GM12878 (cell line): ENCODE measurements around the gene LIM2. TPM values are rescaled to one million over a fixed set of nuclear protein-coding genes. Genes with fewer than 3 reads are reported as not detected.
A peak's percentile ranks its signal among the peaks of the same experiment; 100 is the strongest.

Source experiments
- ATAC-seq: fragments of 200-7000 bp; cut with Tn5 transposase; 3 replicates; pipeline ENCODE4 v1.9.1; 2020; ENCODE audit warnings: mild to moderate bottlenecking, moderate library complexity
- BruUV-seq: library from RNA; stranded (reverse); fragments of 400-500 nt; replicated peaks from 2 replicates; lab custom pipeline; 2021; lab: Mats Ljungman, UMichigan
- CTCF ChIA-PET: fragments of 300-600 bp; sonication (Branson Sonifier 250); formaldehyde crosslinking; extraction: SDS; loops from one replicate; lab custom pipeline; 2021; ENCODE audit warnings: inconsistent platforms; lab: Yijun Ruan, JAX
- POLR2A ChIA-PET: fragments of 350-600 bp; formaldehyde crosslinking; extraction: SDS; loops from one replicate; lab custom pipeline; 2021; ENCODE audit warnings: inconsistent platforms; lab: Charles Lee
- RAD21 ChIA-PET: fragments of 300-600 bp; sonication (Branson Sonifier 250); formaldehyde crosslinking; loops from one replicate; lab custom pipeline; 2023; ENCODE audit warnings: antibody characterized with exemption; ENCODE audit not compliant: unreplicated experiment; lab: Charles Lee
- SMC1A ChIA-PET: fragments of 300-600 bp; sonication (Branson Sonifier 250); formaldehyde crosslinking; loops from one replicate; lab custom pipeline; 2023; ENCODE audit not compliant: unreplicated experiment, uncharacterized antibody; lab: Charles Lee
- DNase-seq: peaks from one replicate; pipeline ENCODE4 v3.0.0-alpha.2; 2011; ENCODE audit warnings: low read depth, low spot score
- FAIRE-seq: peaks from 3 replicates; lab custom pipeline; 2011; peaks lifted over from hg19 to GRCh38; lab: Jason Lieb, UNC
- H2AFZ ChIP-seq: 2 replicates; pipeline ENCODE4 v1.6.0; 2011; ENCODE audit warnings: low read depth, low read length, control low read depth; ENCODE audit not compliant: control insufficient read depth
- H3K27ac ChIP-seq: 2 replicates; pipeline ENCODE4 v1.5.1; 2011; ENCODE audit warnings: control low read depth; ENCODE audit not compliant: control insufficient read depth, insufficient read depth
- H3K27me3 ChIP-seq, 2 experiments: replicated peaks in 1 of 2; 2 replicates each; pipeline versions ENCODE4 v1.6.0 to v1.6.1; 2011; ENCODE audit warnings: low read length in 1 of 2; ENCODE audit not compliant: control insufficient read depth in 2 of 2, insufficient read depth in 2 of 2
- H3K36me3 ChIP-seq, 2 experiments: 2 replicates each; pipeline ENCODE4 v1.5.1; 2011; ENCODE audit warnings: low read length in 1 of 2; ENCODE audit not compliant: control insufficient read depth in 2 of 2, insufficient read depth in 2 of 2
- H3K4me1 ChIP-seq: 2 replicates; pipeline ENCODE4 v1.6.1; 2011; ENCODE audit warnings: mild to moderate bottlenecking, low read length, moderate library complexity, mixed read lengths; ENCODE audit not compliant: control insufficient read depth, insufficient read depth
- H3K4me2 ChIP-seq: 2 replicates; pipeline ENCODE4 v1.6.0; 2011; ENCODE audit warnings: control low read depth; ENCODE audit not compliant: control insufficient read depth, insufficient read depth
- H3K4me3 ChIP-seq: fragments of 200-600 bp; sonication (generic); 2 replicates; pipeline ENCODE4 v1.5.1; 2016
- H3K79me2 ChIP-seq: 2 replicates; pipeline ENCODE4 v1.6.0; 2011; ENCODE audit warnings: low read length; ENCODE audit not compliant: control insufficient read depth, insufficient read depth
- H3K9ac ChIP-seq: 2 replicates; pipeline ENCODE4 v1.8.0; 2011; ENCODE audit warnings: low read length, control low read depth, mixed read lengths; ENCODE audit not compliant: control insufficient read depth, insufficient read depth
- H3K9me3 ChIP-seq: replicated peaks from 3 replicates; pipeline ENCODE4 v1.5.1; 2011; ENCODE audit warnings: mild to moderate bottlenecking, low read length; ENCODE audit not compliant: control insufficient read depth, insufficient read depth
- H4K20me1 ChIP-seq: 2 replicates; pipeline ENCODE4 v1.6.0; 2011; ENCODE audit not compliant: control insufficient read depth, insufficient read depth
- BCL3 ChIP-seq: IDR thresholded peaks from 2 replicates; pipeline ENCODE4 v1.6.1; 2011; ENCODE audit warnings: borderline replicate concordance, low read depth, mild to moderate bottlenecking, moderate library complexity, low read length; ENCODE audit not compliant: insufficient read depth, poor library complexity, severe bottlenecking
- BHLHE40 ChIP-seq, 2 experiments: fragments of 450-650 bp in 1 of 2; IDR thresholded peaks; 2 replicates each; pipeline ENCODE4 v1.6.1; 2011 to 2017; ENCODE audit warnings: low read depth in 2 of 2, borderline replicate concordance in 1 of 2, improper control_type of control experiment in 1 of 2, low read length in 1 of 2, mild to moderate bottlenecking in 1 of 2
- CREM ChIP-seq: IDR thresholded peaks from 2 replicates; pipeline ENCODE4 v1.6.1; 2014; ENCODE audit warnings: antibody characterized with exemption, low read depth
- CTCF ChIP-seq, 3 experiments: IDR thresholded peaks in 2 of 3; conservative IDR thresholded peaks in 1 of 3; 2 replicates each; pipeline ENCODE4 v1.5.1; 2011; ENCODE audit warnings: low read depth in 3 of 3, low read length in 3 of 3, mild to moderate bottlenecking in 3 of 3, control low read depth in 2 of 3, moderate library complexity in 2 of 3, inconsistent platforms in 1 of 3, mixed read lengths in 1 of 3; ENCODE audit not compliant: control insufficient read depth in 2 of 3, insufficient read depth in 1 of 3; ENCODE audit errors: extremely low read depth in 1 of 3
- DPF2 ChIP-seq: fragments of 450-650 bp; IDR thresholded peaks from 2 replicates; pipeline ENCODE4 v1.6.1; 2017; ENCODE audit warnings: mild to moderate bottlenecking
- EGR1 ChIP-seq, 2 experiments: IDR thresholded peaks; 1 replicate in 1 of 2; 2 replicates in 1 of 2; pipeline ENCODE4 v1.6.1; 2011 to 2012; ENCODE audit warnings: low read depth in 2 of 2, low read length in 2 of 2, borderline replicate concordance in 1 of 2, mild to moderate bottlenecking in 1 of 2, moderate library complexity in 1 of 2
- ESRRA ChIP-seq: IDR thresholded peaks from 2 replicates; pipeline ENCODE4 v1.6.1; 2012; ENCODE audit warnings: mild to moderate bottlenecking, low read length, improper control_type of control experiment
- JUND ChIP-seq: IDR thresholded peaks from 2 replicates; pipeline ENCODE4 v1.6.1; 2012; ENCODE audit warnings: low read depth, mild to moderate bottlenecking, low read length, improper control_type of control experiment, moderate library complexity
- PAX5 ChIP-seq: IDR thresholded peaks from 2 replicates; pipeline ENCODE4 v1.6.1; 2011; ENCODE audit warnings: low read depth, low read length, borderline replicate concordance
- POLR2A ChIP-seq: IDR thresholded peaks from 2 replicates; pipeline ENCODE4 v1.6.1; 2011; ENCODE audit warnings: low read depth, mild to moderate bottlenecking, low read length
- RAD21 ChIP-seq: IDR thresholded peaks from 2 replicates; pipeline ENCODE4 v1.6.1; 2011; ENCODE audit warnings: mild to moderate bottlenecking, low read depth, low read length, moderate library complexity; ENCODE audit not compliant: insufficient read depth
- SMARCA5 ChIP-seq: fragments of 450-650 bp; IDR thresholded peaks from 2 replicates; pipeline ENCODE4 v1.6.1; 2017; ENCODE audit warnings: mild to moderate bottlenecking
- SMC3 ChIP-seq: IDR thresholded peaks from 2 replicates; pipeline ENCODE4 v1.6.1; 2011; ENCODE audit warnings: low read length, improper control_type of control experiment, borderline replicate concordance
- SP1 ChIP-seq: IDR thresholded peaks from one replicate; pipeline ENCODE4 v1.6.1; 2011; ENCODE audit warnings: low read depth, low read length
- YY1 ChIP-seq: IDR thresholded peaks from 2 replicates; pipeline ENCODE4 v1.6.1; 2011; ENCODE audit warnings: low read depth, mild to moderate bottlenecking, low read length
- WGBS: methylation state at CpG from one replicate; pipeline ENCODE4 v1.1.6; 2016; ENCODE audit warnings: low lambda C conversion rate; ENCODE audit not compliant: insufficient replicate concordance, insufficient coverage; ENCODE audit errors: missing lambda C conversion rate; 5-methylcytosine and 5-hydroxymethylcytosine counted together
- in situ Hi-C: fragments of 300-500 bp; cut with MboI; formaldehyde crosslinking; loops from 9 replicates; pipeline ENCODE4 v1.14.3; 2018; ENCODE audit warnings: mixed read lengths
- intact Hi-C: fragments of 100-400 bp; cut with micrococcal nuclease; formaldehyde crosslinking; loops from one replicate; pipeline ENCODE4 v1.14.2; 2022; ENCODE audit not compliant: unreplicated experiment
- polyA plus RNA-seq, 11 experiments: library from polyadenylated mRNA; depleted of rRNA in 4 of 11; unstranded in 6 of 11; stranded (reverse) in 5 of 11; fragments of >200 nt; fragmentation: Nextera tagmentation in 4 of 11; fragmentation: Illumina TruSeq in 1 of 11; extraction: Ambion mirVana in 4 of 11; extraction: Trizol in 1 of 11; gene quantifications; 1 replicate in 1 of 11; 2 replicates in 10 of 11; pipeline versions ENCODE4 v1.2.1 to v1.2.3, GENCODE V29; 2011 to 2016; ENCODE audit warnings: inconsistent platforms in 2 of 11, missing spikeins in 2 of 11, low read depth in 1 of 11
- total RNA-seq, 4 experiments: library from RNA; depleted of rRNA in 3 of 4; stranded (reverse); fragments of >200 nt in 3 of 4; fragmentation: Illumina TruSeq in 1 of 4; extraction: Trizol in 1 of 4; gene quantifications; 2 replicates each; pipeline versions ENCODE4 v1.2.1 to v1.2.3, GENCODE V29; 2013 to 2021

The LIM2 gene
- total and polyA plus RNA-seq, 10 of the 15 experiments (the other 5 are each of a cell fraction or from before 2014, with no cell fraction given) = not detected

- intact Hi-C loops (loop anchor here (1.0 to 10.0 kb wide), 6 partner anchors 28 to 316 kb away; partner anchors contain the start of gene ETFB), in situ Hi-C loops (loop anchor here (5.0 kb wide), 2 partner anchors 99 to 324 kb away; no protein-coding TSS in a partner anchor)
- BruUV-seq = no TSS peak
- POLR2A ChIA-PET = interaction anchor here (0.6 to 2.6 kb wide), 6 partner anchors 27 to 319 kb away, joined by 3 to 13 read pairs (median 8); partner anchors contain the start of genes ETFB and SIGLEC10
- Histone ChIP-seq H3K9ac (peak overlapping the region; percentile 18; the same call in 1 of the 2 replicates), H3K4me2 (peak overlapping the region; percentile 100), H3K4me1 (peaks cover 5% of the 10 kb centered on the region), H3K27me3 (no peaks in the 10 kb centered on the region), H3K27ac (peak overlapping the region; percentile 22), H3K9me3 (no peaks in the 10 kb centered on the region; the same call in 2 of the 3 replicates), H3K36me3 (no peaks in the 10 kb centered on the region), H2AFZ (peak overlapping the region; percentile 70), H3K4me3 (peak overlapping the region; percentile 60), H3K79me2 (no peaks in the 10 kb centered on the region), H4K20me1 (no peaks in the 10 kb centered on the region)
- CTCF ChIA-PET = interaction anchor here (0.7 to 5.1 kb wide), 25 partner anchors 10 to 322 kb away, joined by 3 to 47 read pairs (median 5); partner anchors contain the start of genes ETFB, NKG7 and SIGLEC10
- SMC1A ChIA-PET = interaction anchor here (0.7 to 1.9 kb wide), 8 partner anchors 10 to 103 kb away, joined by 3 to 6 read pairs (median 4); partner anchors contain the start of gene SIGLEC10
- RAD21 ChIA-PET = interaction anchor here (0.8 to 3.2 kb wide), 10 partner anchors 20 to 318 kb away, joined by 3 to 32 read pairs (median 7); partner anchors contain the start of gene SIGLEC10
- TF ChIP-seq BHLHE40 (IDR thresholded peaks at IDR 0.05; ENCODE audit: borderline replicate concordance in 1 of 2, low read depth in 2 of 2, low read length in 1 of 2) (peak in 1 of 2 experiments; percentile 48; a peak in 2 of 4 replicates), EGR1 (IDR thresholded peaks at IDR 0.05; ENCODE audit: borderline replicate concordance in 1 of 2, low read depth in 2 of 2, low read length in 2 of 2) (peak in 1 of 2 experiments; percentile 51; a peak in 1 of 3 replicates), JUND (no peak), RAD21 (peak; percentile 84), ESRRA (no peak), SMARCA5 (peak; percentile 50; the same call in 1 of the 2 replicates), CREM (peak; percentile 49; the same call in 1 of the 2 replicates), BCL3 (no peak), SP1 (peak; percentile 46), CTCF (IDR thresholded peaks at IDR 0.05 in 2 of 3, conservative IDR thresholded peaks at IDR 0.05 in 1 of 3; ENCODE audit: control insufficient read depth in 2 of 3, extremely low read depth in 1 of 3, insufficient read depth in 1 of 3, low read depth in 3 of 3, low read length in 3 of 3) (peak; percentile 83 to 93 (median 88)), POLR2A (peak; percentile 26; the same call in 1 of the 2 replicates), PAX5 (0 out of 2 replicates have a peak, but pooled peaks have one; percentile 12), YY1 (peak; percentile 79; the same call in 1 of the 2 replicates), DPF2 (no peak), SMC3 (peak; percentile 86)
- FAIRE-seq (peak; percentile 92), ATAC-seq (peak; percentile 91), DNase-seq (peak; percentile 24)
- WGBS = 0% methylated on average over 36 of the region's 43 CpGs
Measured at GRCh38 chr19:51338563-51339312, 49.0 kb downstream of the LIM2 start.
